Neural progenitor cell (in vitro differentiated cells): ENCODE measurements around the gene NHP2.

Experiments used
- CTCF ChIP-seq: fragments of 200-600 bp; sonication (generic); IDR thresholded peaks from 2 replicates; pipeline ENCODE4 v1.5.1; 2017; ENCODE audit warnings: antibody characterized with exemption, mild to moderate bottlenecking
- EZH2phosphoT487 ChIP-seq: fragments of 200-600 bp; sonication (generic); IDR thresholded peaks from 2 replicates; pipeline ENCODE4 v1.6.1; 2017; ENCODE audit warnings: antibody characterized with exemption

- TF ChIP-seq CTCF: no peak
- no peak for TF ChIP-seq EZH2phosphoT487
Observed at GRCh38 chr5:178196281-178196812, 42.7 kb upstream of the NHP2 start.
